NOMO-1 treated with DMSO at 0.1 percent for 48 hours (cell line): ENCODE results near the gene SPINDOC.

ENCODE experiments used
- DNase-seq: peaks from one replicate; lab custom pipeline; 2025; ENCODE audit not compliant: unreplicated experiment; lab: John Stamatoyannopoulos, UW

Gene SPINDOC

GRCh38 chr11:63829823-63830489 is 16.7 kb downstream of the SPINDOC start:
- peak; percentile 17 for DNase-seq

- no peak for DNase-seq
Observed at GRCh38 chr11:63831326-63831725, 18.1 kb downstream of the SPINDOC start.

- DNase-seq = peak; percentile 17
Observed at GRCh38 chr11:63832336-63832735, 19.1 kb downstream of the SPINDOC start.

- no peak for DNase-seq
Observed at GRCh38 chr11:63833048-63833447, 19.8 kb downstream of the SPINDOC start.

GRCh38 chr11:63834535-63835157 is 21.4 kb downstream of the SPINDOC start:
- no peak for DNase-seq

- no peak for DNase-seq
Observed at GRCh38 chr11:63835158-63835545, 21.9 kb downstream of the SPINDOC start.

GRCh38 chr11:63837027-63837688 is 23.9 kb downstream of the SPINDOC start:
- DNase-seq = peak; percentile 54

GRCh38 chr11:63837739-63838138 is 24.5 kb downstream of the SPINDOC start:
- DNase-seq = peak; percentile 49

GRCh38 chr11:63838150-63838677 is 25.0 kb downstream of the SPINDOC start:
- no peak for DNase-seq

GRCh38 chr11:63838678-63839507 is 25.6 kb downstream of the SPINDOC start, which contains the start of gene MARK2:
Gene MARK2 (plus strand): TSS chr11:63839110. CDS start chr11:63839507, 397 bp downstream.
- peak; percentile 98 for DNase-seq

- peak; percentile 72 for DNase-seq
Observed at GRCh38 chr11:63839508-63840355, 26.5 kb downstream of the SPINDOC start.

GRCh38 chr11:63840356-63841060 is 27.3 kb downstream of the SPINDOC start:
- peak; percentile 40 for DNase-seq

GRCh38 chr11:63841554-63841953 is 28.3 kb downstream of the SPINDOC start:
- no peak for DNase-seq

- DNase-seq = no peak
Observed at GRCh38 chr11:63843041-63843440, 29.8 kb downstream of the SPINDOC start.

GRCh38 chr11:63844836-63845235 is 31.6 kb downstream of the SPINDOC start:
- DNase-seq = no peak

GRCh38 chr11:63845303-63845702 is 32.0 kb downstream of the SPINDOC start:
- no peak for DNase-seq

GRCh38 chr11:63845911-63846310 is 32.7 kb downstream of the SPINDOC start:
- DNase-seq = no peak

GRCh38 chr11:63846897-63847296 is 33.6 kb downstream of the SPINDOC start:
- DNase-seq = no peak

GRCh38 chr11:63847363-63847762 is 34.1 kb downstream of the SPINDOC start:
- no peak for DNase-seq
